Measurements from ENCODE around the gene MUSTN1.

GRCh38 chr3:52874160-52874701, 39.4 kb upstream of the MUSTN1 start:
- no peak for TF ChIP-seq CTCF (conservative IDR thresholded peaks at IDR 0.05; ENCODE audit: low read length)
- TF ChIP-seq EZH2phosphoT487 (IDR thresholded peaks at IDR 0.05; ENCODE audit: borderline replicate concordance), result no peak
